GM12864 (cell line): ENCODE measurements around the gene CLECL1.

Experiments
- DNase-seq: peaks from one replicate; pipeline ENCODE4 v3.0.0-alpha.2; 2011; ENCODE audit warnings: low read depth
- H3K4me3 ChIP-seq: 2 replicates; pipeline ENCODE4 v1.5.1; 2011; ENCODE audit warnings: mild to moderate bottlenecking, low read depth, low read length, control low read depth
- TF ChIP-seq, protein P1 (sequence below): IDR thresholded peaks from 2 replicates; pipeline ENCODE4 v1.5.1; 2011; ENCODE audit warnings: low read depth, mild to moderate bottlenecking, moderate library complexity, low read length, control low read depth, inconsistent platforms; ENCODE audit errors: missing control alignments

CLECL1 gene

DNA sequence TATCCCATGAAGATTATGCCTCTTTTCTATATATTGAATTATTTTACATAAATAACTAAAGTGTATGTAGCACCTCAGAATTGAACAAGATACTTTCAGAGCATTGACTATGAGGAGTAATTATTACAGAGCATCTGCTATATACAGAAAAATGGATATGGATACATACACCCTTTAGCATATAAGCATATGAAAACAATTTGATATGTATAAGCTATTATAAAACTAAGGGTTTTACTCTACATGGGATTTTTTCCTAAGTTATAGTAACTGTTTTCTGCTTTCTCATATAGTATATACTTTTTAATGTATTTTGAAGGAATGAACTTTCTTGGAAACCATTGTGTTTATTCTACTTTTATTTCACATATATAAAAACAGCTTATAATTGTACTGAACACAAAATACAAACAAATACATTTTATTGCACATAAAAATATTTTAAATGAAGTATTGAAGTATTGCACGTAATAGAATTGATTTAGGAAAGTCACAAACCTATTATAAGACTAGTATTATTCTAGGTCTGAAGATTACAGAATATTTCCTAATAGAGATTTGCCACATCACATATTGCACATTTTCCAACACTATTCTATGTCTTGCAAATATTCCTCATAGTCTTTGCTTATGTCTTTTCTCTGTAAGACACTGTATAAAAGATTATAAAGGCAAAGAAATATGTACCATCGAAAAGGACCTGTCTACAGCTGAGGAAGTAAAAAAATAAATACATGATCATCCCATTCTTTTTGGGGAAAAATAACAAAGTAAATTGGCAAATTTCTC is 19.4 kb upstream of the CLECL1 start:
- no peak for DNase-seq
- no peak overlapping the region for H3K4me3 ChIP-seq
- TF ChIP-seq, protein P1, sequence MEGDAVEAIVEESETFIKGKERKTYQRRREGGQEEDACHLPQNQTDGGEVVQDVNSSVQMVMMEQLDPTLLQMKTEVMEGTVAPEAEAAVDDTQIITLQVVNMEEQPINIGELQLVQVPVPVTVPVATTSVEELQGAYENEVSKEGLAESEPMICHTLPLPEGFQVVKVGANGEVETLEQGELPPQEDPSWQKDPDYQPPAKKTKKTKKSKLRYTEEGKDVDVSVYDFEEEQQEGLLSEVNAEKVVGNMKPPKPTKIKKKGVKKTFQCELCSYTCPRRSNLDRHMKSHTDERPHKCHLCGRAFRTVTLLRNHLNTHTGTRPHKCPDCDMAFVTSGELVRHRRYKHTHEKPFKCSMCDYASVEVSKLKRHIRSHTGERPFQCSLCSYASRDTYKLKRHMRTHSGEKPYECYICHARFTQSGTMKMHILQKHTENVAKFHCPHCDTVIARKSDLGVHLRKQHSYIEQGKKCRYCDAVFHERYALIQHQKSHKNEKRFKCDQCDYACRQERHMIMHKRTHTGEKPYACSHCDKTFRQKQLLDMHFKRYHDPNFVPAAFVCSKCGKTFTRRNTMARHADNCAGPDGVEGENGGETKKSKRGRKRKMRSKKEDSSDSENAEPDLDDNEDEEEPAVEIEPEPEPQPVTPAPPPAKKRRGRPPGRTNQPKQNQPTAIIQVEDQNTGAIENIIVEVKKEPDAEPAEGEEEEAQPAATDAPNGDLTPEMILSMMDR = no peak

DNA sequence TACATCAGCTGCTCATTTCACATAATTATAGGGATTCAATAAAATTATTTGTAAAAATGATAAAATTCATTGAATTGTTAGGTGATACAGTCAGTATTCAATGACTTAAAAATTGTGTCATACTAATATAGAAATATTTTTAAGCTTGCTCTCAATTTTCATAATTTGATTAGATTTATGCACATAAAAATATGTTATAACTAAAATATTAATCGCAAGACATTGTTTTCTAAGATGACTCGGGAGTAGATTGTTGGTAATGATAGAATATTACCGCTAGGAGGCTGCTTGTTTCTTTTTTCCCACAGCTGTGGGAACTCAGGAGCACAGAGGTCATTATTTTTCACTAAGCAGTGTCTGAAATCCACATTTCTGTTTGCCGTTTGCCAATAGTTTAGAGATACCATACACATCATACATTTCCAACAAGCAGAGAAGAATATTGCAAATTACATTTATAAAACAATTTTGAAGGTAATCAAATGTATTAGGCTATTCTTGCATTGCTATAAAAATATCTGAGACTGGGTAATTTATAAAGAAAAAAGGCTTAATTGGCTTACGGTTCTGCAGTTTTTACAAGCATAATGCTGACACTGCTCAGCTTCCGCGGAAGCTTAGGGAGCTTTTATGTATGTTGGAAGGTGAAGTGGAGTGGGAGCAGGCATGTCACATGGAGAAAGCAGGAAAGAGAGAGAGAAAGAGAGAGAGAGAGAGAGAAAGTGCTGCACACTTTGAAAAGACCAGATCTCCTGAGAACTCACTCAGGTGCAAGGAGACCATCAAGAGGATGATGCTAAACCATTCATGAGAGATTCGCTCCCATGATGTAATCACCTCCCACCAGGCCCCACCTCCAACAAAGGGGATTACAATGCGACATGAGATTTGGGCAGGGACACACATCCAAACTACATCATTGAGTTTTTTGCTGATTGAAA is 18.6 kb upstream of the CLECL1 start:
- DNase-seq = no peak
- TF ChIP-seq, protein P1 = peak; percentile 52
- H3K4me3 ChIP-seq = no peak overlapping the region

DNA sequence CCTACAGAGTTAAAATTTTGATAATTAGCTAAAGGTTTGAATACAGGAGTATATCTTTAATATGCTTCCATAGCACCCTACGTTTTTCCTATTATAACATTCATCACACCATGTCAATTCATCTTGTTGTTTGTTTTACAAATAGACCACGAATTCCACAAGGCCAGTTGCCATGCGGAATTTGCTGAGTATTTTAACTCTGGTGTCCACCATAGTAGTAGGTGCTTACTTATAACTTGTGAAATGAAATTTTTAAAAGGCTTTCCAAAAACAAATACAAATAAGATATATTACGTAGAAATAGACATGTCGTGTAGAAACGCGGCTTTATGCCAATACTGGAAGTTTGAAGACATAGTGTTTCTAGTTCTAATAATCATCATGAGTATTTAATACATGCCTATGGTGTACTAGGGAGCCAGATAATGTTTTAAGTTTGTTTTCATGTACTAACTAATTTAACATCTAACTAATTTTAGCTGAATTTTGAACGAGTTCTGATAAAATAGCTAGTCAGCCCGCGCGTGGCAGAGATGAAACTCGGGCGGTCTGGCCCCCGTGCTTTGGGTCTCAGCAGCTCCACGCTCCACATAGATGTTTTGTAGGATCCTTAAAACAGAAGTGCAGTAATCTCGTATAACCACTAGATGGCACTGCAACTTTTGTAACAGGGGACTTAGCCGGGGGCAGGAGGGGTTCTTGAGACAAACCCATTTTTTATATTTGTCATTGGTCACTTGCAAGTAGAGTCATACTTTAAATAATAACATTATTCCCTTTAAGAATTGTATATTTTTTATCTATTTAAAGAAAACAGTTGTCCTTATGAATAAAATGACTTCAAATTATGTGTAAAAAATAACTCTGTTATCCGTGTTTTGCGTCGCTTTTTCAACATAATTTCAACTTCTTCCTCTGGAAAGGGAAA is 17.6 kb upstream of the CLECL1 start:
- TF ChIP-seq, protein P1 = peak; percentile 70
- H3K4me3 ChIP-seq = no peak overlapping the region
- no peak for DNase-seq

DNA sequence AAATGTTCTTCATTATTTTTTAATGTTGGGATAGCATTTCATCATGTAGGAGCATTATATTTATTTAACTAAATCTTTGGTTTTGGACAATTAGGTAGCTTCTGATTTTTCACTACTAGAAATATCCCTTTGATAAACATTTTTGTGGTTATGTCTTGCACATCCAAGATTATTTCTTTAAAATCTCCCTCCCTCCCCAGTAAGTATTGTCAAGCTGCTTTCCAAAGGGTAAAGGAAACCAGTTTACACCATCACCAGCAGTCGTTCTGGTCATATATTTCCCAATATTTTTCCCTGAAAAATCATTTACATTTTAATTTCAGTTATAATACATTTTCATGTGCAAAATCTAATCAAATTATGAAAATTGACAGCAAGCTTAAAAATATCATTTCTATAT is 16.7 kb upstream of the CLECL1 start:
- no peak for DNase-seq
- H3K4me3 ChIP-seq = no peak overlapping the region
- TF ChIP-seq, protein P1 = no peak

DNA sequence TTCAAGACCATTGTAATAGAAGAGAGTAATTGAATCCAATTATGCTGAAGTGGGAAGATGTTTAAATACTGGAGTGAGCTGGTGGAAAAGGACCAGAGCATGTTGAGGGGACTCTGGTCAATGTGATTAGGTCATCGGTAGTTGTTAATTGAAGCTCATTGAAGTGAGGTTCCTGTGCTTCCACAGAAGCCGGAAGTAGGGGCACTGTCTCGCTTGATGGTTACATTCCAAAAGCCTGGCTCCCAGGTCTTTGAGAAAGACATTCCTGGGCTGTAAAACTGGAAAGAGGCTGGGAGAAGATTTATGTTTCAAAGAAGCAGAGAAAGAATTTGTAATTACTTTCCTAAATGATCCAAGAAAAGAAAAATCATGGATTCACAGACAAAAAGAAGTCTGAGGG is 12.3 kb upstream of the CLECL1 start:
- DNase-seq = no peak
- TF ChIP-seq, protein P1 = no peak
- no peak overlapping the region for H3K4me3 ChIP-seq

DNA sequence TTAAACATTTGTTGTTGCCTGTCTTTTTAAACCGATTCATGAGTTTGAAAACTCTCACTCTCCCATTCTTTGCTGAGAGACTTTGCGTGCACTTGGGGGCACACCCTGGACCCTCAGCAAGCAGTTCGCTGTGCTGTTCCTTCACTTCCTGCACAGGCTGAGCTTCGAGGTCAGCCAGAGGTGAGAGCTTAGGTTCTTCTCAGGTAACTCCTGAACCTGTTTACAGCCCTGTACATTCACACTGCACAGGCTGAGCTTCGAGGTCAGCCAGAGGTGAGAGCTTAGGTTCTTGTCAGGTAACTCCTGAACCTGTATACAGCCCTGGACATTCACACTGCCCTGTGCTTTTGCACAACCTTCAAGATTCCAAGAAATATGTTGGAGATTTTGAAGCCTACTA is 9.8 kb upstream of the CLECL1 start:
- no peak for DNase-seq
- TF ChIP-seq, protein P1 = no peak
- peak overlapping the region; percentile 17; the same call in 1 of the 2 replicates for H3K4me3 ChIP-seq
